Dedifferentiated amniotic fluid mesenchymal stem cell (primary cell): Measurements from ENCODE around the gene GLIS1.
"Not testable (repeated sequence)": the region's sequence is repeated elsewhere in the genome, so short reads cannot be mapped to it uniquely, and the experiment has no call there.

ENCODE experiments used
- DNase-seq: peaks from one replicate; pipeline ENCODE4 v3.0.0-alpha.2; 2016; ENCODE audit errors: extremely low spot score

Gene GLIS1

GRCh38 chr1:53654216-53655210, 84.5 kb downstream of the GLIS1 start:
- DNase-seq, result no peak

- DNase-seq, result no peak
Measured at GRCh38 chr1:53653631-53654030, 85.3 kb downstream of the GLIS1 start.

GRCh38 chr1:53653200-53653575, 85.8 kb downstream of the GLIS1 start:
- DNase-seq, result no peak

GRCh38 chr1:53652441-53653199, 86.3 kb downstream of the GLIS1 start:
- DNase-seq, result no peak

GRCh38 chr1:53651356-53651755, 87.6 kb downstream of the GLIS1 start:
- DNase-seq, result no peak

- no peak for DNase-seq
Measured at GRCh38 chr1:53648516-53648915, 90.4 kb downstream of the GLIS1 start.

GRCh38 chr1:53647915-53648314, 91.0 kb downstream of the GLIS1 start:
- not testable (repeated sequence) for DNase-seq

- DNase-seq, result no peak
Measured at GRCh38 chr1:53646732-53647131, 92.2 kb downstream of the GLIS1 start.

GRCh38 chr1:53645690-53646078, 93.3 kb downstream of the GLIS1 start:
- no peak for DNase-seq

GRCh38 chr1:53644909-53645689, 93.9 kb downstream of the GLIS1 start:
- DNase-seq, result no peak

- no peak for DNase-seq
Measured at GRCh38 chr1:53644496-53644895, 94.5 kb downstream of the GLIS1 start.

- DNase-seq, result no peak
Measured at GRCh38 chr1:53643881-53644390, 95.0 kb downstream of the GLIS1 start.

- DNase-seq, result no peak
Measured at GRCh38 chr1:53643041-53643880, 95.7 kb downstream of the GLIS1 start.

GRCh38 chr1:53642607-53643006, 96.4 kb downstream of the GLIS1 start:
- no peak for DNase-seq

GRCh38 chr1:53642215-53642555, 96.8 kb downstream of the GLIS1 start:
- DNase-seq, result no peak

- no peak for DNase-seq
Measured at GRCh38 chr1:53641481-53642214, 97.3 kb downstream of the GLIS1 start.

GRCh38 chr1:53640701-53641075, 98.3 kb downstream of the GLIS1 start:
- DNase-seq, result no peak

GRCh38 chr1:53639996-53640700, 98.8 kb downstream of the GLIS1 start:
- no peak for DNase-seq

GRCh38 chr1:53639251-53639763, 99.7 kb downstream of the GLIS1 start:
- DNase-seq, result no peak
